GM03348 (cell line): ENCODE measurements around the gene LDLRAD4.

Experiments used
- DNase-seq: peaks from one replicate; pipeline ENCODE4 v3.0.0; 2012; ENCODE audit warnings: low spot score

LDLRAD4 gene

DNA sequence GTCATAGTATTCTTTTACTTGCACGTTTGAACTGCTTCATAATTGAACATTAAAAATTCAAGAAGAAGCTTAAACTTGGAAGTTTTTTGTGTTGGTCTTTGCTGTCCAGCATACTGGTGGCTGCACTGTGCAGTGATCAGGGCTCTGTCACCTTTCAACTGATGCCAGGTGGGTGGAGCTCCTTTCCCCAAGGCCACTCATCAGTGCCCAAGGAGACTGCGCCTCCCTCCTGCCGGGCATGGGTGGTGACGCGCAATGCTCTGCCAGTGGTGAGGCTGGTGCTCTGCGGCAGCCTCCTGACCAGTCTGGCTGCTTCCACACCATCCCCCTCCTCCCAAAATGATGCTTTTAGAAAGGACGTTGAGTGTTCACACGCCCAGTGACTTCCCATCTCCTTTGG is 16.0 kb upstream of the LDLRAD4 start:
- no peak for DNase-seq

DNA sequence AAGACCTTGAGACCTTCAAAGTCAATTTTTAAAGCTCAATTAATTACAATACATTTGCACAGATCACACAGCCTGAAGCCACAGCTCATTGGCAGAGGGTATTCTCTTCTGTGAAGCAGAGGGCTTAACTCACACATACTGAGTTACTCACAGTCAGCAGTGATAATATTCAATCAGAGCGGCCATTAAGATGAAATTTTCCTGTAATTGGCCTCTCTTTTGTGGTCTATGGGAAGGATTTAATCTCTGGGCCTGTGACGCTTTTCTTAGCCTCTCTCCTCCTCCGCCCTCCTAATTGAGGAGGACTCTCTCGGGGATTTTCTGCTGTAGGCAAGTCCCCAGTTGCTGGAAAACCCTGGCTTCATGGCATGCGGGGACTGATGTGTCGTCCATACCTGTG is 12.3 kb upstream of the LDLRAD4 start:
- no peak for DNase-seq

DNA sequence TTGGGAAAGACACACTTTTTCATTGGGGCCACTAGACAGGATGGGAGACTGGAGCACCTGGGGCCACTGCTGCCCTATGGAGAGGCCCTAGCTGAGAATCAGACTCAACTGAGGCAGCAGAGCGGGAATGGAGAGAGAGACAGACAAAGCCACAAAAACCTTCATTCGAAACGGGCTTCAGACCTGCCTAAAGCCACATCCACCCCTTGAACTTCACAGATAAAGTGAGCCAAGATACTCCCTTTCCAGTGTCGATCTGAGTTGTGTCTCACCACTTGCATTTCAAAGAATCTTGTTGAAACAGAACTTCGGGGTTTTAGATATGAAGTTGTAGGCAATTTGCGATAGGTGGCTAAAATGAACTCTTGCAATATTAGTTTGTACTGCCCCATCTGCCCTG is 11.3 kb upstream of the LDLRAD4 start:
- no peak for DNase-seq

- no peak for DNase-seq
Measured at GRCh38 chr18:13211534-13211933, 7.0 kb upstream of the LDLRAD4 start.

DNA sequence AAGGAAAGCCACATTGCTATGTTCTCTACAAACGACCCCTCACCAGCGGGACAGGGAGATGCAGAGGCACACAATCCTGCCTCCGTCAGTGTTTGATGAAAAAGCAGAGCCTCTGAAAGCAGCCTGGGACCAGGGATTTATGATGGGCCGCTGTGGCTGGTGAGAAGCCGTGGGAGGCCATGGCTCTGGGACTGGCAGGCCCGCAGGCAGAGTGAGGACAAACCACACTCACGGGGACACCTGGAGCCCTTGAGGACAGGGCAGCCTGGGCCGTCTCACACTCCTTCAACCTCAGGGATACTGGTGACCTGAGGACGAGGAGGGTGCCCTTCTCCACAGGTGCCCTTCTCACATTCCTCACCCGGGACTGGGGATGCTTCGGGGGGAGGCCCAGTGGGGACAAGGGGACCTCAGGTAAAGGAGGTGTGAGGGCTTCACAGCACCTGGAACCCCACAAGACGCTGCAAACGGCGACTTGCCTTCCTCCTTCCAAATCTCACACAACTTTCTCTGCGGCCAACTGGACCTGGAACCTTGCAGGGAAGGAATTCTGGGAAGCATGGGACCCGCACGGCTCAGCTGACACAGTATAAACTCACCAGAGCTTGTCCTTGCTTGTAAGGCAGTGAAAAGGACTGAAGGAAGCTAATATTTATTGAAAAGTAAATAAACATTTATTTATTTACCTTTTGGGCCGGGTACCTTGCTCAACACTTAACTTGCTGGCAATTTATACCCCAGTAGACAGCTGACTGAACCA is 5.3 kb upstream of the LDLRAD4 start:
- no peak for DNase-seq

DNA sequence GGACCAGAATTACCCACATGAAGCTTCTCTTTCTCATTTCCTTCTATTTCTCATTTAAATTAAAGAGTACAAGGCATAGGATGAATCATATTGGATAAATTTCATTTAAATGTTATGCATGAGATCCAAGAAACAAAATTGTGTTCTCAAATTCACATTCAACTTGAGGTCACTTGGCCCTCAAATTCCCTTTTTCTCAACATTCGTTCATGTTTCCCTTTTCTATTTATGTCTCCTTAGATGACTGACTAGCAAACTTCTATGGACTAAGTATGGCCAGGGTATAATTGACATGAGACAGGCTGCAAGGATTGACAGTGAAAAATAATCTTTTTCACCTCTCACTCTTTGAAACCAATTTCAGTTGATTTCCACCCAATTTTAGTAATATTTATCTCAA is 4.0 kb upstream of the LDLRAD4 start:
- no peak for DNase-seq

GRCh38 chr18:13216092-13216582 is 2.4 kb upstream of the LDLRAD4 start:
- DNase-seq, result peak; percentile 87

DNA sequence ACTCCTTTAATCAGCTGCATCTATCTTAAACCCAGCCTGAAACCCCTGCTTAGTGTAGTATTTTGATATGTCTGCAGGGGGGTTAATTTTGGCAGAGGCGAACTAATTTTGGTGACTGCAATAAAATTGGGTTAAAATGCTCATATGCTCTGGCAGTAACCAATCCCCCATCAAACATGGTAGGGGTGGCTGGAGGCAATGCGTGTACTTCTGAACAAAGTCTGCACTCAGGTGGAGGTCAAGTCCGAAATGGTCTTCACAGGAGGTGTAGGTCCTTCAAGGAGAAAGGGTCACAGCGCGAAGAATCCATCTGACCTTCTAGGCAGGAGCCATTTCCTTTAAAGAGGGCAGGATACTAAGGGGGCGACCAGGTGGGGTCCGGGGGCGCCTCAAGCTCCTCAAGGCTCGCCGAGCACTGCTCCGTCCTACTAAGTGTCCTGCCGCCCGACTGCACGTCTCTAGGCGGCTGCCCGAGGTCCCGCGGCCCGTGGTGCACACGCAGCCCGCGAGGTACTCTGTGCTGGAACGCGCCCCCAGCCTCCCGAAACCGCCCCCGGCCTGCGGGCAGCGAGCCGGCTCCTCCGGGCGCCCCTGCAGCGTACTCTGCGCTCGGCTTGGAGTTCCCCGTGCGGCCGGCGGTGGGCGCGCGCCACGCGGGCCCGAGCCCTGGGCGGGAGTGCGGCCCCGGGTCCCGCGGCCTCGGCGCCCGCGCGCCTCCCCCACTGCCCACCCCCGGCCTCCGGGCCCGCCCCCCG is 1.7 kb upstream of the LDLRAD4 start:
- DNase-seq, result peak; percentile 70

- DNase-seq, result peak; percentile 63
Measured at GRCh38 chr18:13217466-13217961, 1.0 kb upstream of the LDLRAD4 start.

DNA sequence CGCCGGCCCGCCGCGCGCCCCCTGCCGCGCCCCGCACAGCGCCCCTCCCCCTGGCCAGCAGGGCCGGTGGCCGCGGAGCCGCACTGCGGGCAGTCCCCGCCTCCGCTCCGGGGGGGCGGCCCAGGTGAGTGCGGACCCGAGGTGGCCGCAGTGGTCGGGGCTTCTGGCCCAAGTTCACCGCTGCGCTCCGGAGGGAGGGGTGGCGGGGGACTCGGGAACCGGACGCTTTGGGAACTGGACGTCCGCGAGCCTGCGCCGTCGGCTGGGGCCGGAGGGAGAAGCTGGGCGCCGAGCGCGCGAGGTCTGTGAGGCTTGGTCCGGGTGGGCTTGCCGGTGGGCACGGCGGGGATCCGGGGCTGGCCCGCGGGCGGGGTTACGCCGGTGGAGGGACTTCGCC is 591 bp upstream of the LDLRAD4 start:
- DNase-seq, result peak; percentile 25

- DNase-seq, result no peak
Measured at GRCh38 chr18:13218997-13219396, 437 bp downstream of the LDLRAD4 start.

DNA sequence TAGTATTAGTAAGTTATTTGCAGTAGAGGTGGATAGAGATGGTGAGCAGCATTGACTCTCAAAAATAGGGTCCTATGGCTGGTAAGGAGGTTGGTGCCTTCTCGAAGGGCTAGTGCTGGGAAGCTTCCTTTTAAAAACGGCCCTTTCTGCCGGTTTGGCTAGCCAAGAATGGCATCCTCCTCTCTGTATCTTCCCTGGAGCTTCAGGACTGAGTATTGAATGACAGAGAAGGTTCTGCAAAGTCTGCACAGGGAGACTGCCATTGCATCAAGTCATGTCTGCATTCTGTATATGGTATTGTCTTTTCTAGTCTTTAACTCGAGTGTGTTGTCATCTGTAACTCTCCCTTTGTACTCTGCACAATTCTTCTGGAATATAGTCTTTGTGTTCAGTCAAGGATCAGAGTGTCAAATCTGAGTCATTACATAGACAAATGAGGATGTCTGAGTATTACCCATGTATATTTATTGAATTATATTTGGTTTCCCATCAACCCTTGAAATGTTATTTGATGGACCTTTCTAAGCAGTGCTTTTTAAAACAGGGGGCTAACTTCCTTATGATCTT is 1.1 kb downstream of the LDLRAD4 start:
- DNase-seq, result no peak

DNA sequence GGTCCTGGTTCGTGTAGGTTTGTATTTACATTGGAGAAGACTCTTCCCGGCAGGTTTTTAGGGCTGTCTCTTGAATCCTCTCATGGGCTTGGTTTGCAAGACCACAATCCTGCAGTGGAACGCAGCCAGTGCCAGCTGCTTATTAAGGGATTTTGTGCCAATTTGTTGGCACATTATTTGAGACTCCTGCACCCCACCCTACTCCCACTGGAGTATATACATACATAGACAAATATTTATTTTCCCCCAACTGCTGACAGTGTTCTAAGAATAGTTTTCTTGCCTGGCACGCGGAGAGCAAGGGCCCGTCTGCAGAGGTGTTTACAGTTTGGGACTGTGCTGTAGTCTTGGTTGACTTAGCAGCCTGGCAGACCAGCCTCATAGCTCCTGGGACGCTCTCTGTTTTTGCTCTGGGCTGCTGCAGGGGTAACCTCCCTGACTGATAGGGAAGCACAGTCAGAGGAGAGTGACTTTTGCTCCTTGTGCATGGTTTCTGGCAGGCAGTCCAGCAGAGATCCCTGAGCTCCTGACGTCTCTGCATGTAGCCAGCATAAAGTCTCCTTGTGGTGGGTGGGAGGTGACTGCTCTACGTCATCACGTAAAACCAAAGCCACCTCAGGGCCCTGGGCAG is 1.9 kb downstream of the LDLRAD4 start:
- no peak for DNase-seq

GRCh38 chr18:13221869-13222855 is 3.6 kb downstream of the LDLRAD4 start:
- peak; percentile 77 for DNase-seq

- no peak for DNase-seq
Measured at GRCh38 chr18:13222856-13223281, 4.3 kb downstream of the LDLRAD4 start.

- DNase-seq, result no peak
Measured at GRCh38 chr18:13223311-13224143, 5.0 kb downstream of the LDLRAD4 start.

- DNase-seq, result no peak
Measured at GRCh38 chr18:13225261-13225660, 6.7 kb downstream of the LDLRAD4 start.

DNA sequence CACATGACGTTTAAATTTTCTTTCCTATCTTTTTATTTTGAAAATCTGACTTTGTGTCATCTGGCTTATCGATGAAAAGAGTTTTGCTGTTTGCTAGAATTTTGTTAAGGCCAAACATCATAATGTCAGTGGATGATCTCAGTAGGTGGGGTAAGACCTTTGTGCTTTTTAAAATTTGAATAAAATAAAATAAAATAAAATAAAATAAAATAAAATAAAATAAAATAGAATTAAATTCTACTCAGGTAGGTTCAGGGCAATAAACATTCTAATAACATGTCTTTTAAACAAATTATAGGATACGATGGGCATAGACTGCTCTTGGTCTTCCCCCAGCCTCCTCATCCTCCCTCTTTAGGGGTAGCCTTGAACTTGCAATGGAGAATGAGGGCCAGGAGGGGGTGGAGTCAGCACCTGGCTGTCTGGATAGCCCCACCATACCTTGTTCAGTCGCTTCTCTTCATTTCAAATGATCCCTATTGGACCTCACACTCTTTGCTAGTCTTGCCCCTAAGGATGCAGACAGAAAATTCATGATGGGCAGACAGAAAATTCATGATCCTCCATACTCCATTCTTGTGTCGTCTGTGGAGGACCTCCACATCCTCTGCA is 8.1 kb downstream of the LDLRAD4 start:
- DNase-seq, result no peak

- no peak for DNase-seq
Measured at GRCh38 chr18:13227910-13228309, 9.3 kb downstream of the LDLRAD4 start.
